A549 (cell line): ENCODE measurements around the gene RIPOR2. TPM values are rescaled to one million over a fixed set of nuclear protein-coding genes. Genes with fewer than 3 reads are reported as not detected.

Experiments
- ATAC-seq, 2 experiments: fragments of 200-7000 bp in 1 of 2; fragments of >200 bp in 1 of 2; cut with Nextera tagmentation in 1 of 2; cut with Tn5 transposase in 1 of 2; 3 replicates each; pipeline versions ENCODE4 v1.8.0 to v1.9.1; 2018 to 2020; ENCODE audit warnings: mild to moderate bottlenecking in 1 of 2, moderate library complexity in 1 of 2
- CTCF ChIA-PET: fragments of 300-600 bp; sonication (Branson Sonifier 250); formaldehyde crosslinking; extraction: SDS; loops from one replicate; lab custom pipeline; 2021; ENCODE audit warnings: antibody characterized with exemption, inconsistent platforms; lab: Yijun Ruan, JAX
- POLR2A ChIA-PET: fragments of 350-600 bp; formaldehyde crosslinking; extraction: SDS; loops from one replicate; lab custom pipeline; 2021; ENCODE audit warnings: antibody characterized with exemption, inconsistent platforms; lab: Yijun Ruan, JAX
- DNase-seq, 2 experiments: peaks; one replicate each; pipeline versions ENCODE4 v3.0.0 to v3.0.0-alpha.2; 2011 to 2016; ENCODE audit warnings: low read depth in 1 of 2, low spot score in 1 of 2
- FAIRE-seq: peaks from 2 replicates; lab custom pipeline; 2011; peaks lifted over from hg19 to GRCh38; lab: Jason Lieb, UNC
- H3K27ac ChIP-seq, 2 experiments: fragments of >200 bp; sonication (Bioruptor Twin); formaldehyde crosslinking; 3 replicates each; pipeline ENCODE4 v1.5.1; 2016 to 2017
- H3K4me1 ChIP-seq: fragments of >200 bp; sonication (Bioruptor Twin); formaldehyde crosslinking; 3 replicates; pipeline ENCODE4 v1.6.1; 2016
- H3K4me2 ChIP-seq: fragments of >200 bp; sonication (Bioruptor Twin); formaldehyde crosslinking; 3 replicates; pipeline ENCODE4 v1.6.1; 2016
- H3K4me3 ChIP-seq: fragments of >200 bp; sonication (Bioruptor Twin); formaldehyde crosslinking; 3 replicates; pipeline ENCODE4 v1.5.1; 2016
- H3K9me3 ChIP-seq: fragments of >200 bp; sonication (Bioruptor Twin); formaldehyde crosslinking; 3 replicates; pipeline ENCODE4 v1.6.1; 2016
- BHLHE40 ChIP-seq: IDR thresholded peaks from 2 replicates; pipeline ENCODE4 v1.6.1; 2012; ENCODE audit warnings: low read depth, low read length, inconsistent platforms
- CHD2 ChIP-seq: fragments of 150-350 bp; IDR thresholded peaks from 2 replicates; pipeline ENCODE4 v1.6.1; 2014; ENCODE audit warnings: low read length; ENCODE audit not compliant: partially characterized antibody
- EHF ChIP-seq: fragments of 250-450 bp; sonication (Bioruptor Pico); IDR thresholded peaks from 2 replicates; pipeline ENCODE4 v1.5.0; 2020; ENCODE audit warnings: mild to moderate bottlenecking
- EHMT2 ChIP-seq: fragments of 200-600 bp; sonication (generic); IDR thresholded peaks from 2 replicates; pipeline ENCODE4 v1.6.1; 2016; ENCODE audit warnings: antibody characterized with exemption, low read depth, mild to moderate bottlenecking, moderate library complexity
- FOSL2 ChIP-seq, 2 experiments: fragments of 450-650 bp in 1 of 2; fragments of >200 bp in 1 of 2; sonication (Bioruptor Twin) in 1 of 2; formaldehyde crosslinking; IDR thresholded peaks; 2 replicates each; pipeline versions ENCODE4 v1.5.0 to v1.6.1; 2016 to 2020; ENCODE audit warnings: mild to moderate bottlenecking in 1 of 2, moderate library complexity in 1 of 2
- HDAC2 ChIP-seq: fragments of 200-600 bp; sonication (generic); IDR thresholded peaks from 2 replicates; pipeline ENCODE4 v1.6.1; 2016
- HEYL ChIP-seq: fragments of 250-450 bp; sonication (Bioruptor Pico); IDR thresholded peaks from 2 replicates; pipeline ENCODE4 v1.8.0; 2021; ENCODE audit warnings: mild to moderate bottlenecking, moderate library complexity
- HOXA7 ChIP-seq: fragments of 250-450 bp; sonication (Bioruptor Pico); IDR thresholded peaks from 2 replicates; pipeline ENCODE4 v1.5.0; 2020; ENCODE audit warnings: mild to moderate bottlenecking, moderate library complexity
- JUN ChIP-seq, 2 experiments: fragments of >200 bp; sonication (Bioruptor Twin); formaldehyde crosslinking; IDR thresholded peaks; 2 replicates in 1 of 2; 3 replicates in 1 of 2; pipeline ENCODE4 v1.6.1; 2016 to 2017
- KDM1A ChIP-seq: fragments of 200-600 bp; sonication (generic); IDR thresholded peaks from 2 replicates; pipeline ENCODE4 v1.6.1; 2016; ENCODE audit warnings: low read depth, mild to moderate bottlenecking
- KDM5A ChIP-seq: fragments of 200-600 bp; sonication (generic); IDR thresholded peaks from 2 replicates; pipeline ENCODE4 v1.6.1; 2016; ENCODE audit warnings: antibody characterized with exemption, mild to moderate bottlenecking
- MAFK ChIP-seq: fragments of 450-650 bp; IDR thresholded peaks from 2 replicates; pipeline ENCODE4 v1.6.1; 2014; ENCODE audit not compliant: partially characterized antibody
- MAZ ChIP-seq: fragments of 150-350 bp; IDR thresholded peaks from 2 replicates; pipeline ENCODE4 v1.6.1; 2014; ENCODE audit warnings: antibody characterized with exemption, low read depth, low read length, borderline replicate concordance
- NFE2L2 ChIP-seq: fragments of 150-350 bp; conservative IDR thresholded peaks from 2 replicates; pipeline ENCODE4 v1.6.1; 2014; ENCODE audit warnings: low read length
- NR3C1 ChIP-seq: fragments of >200 bp; sonication (Bioruptor Twin); formaldehyde crosslinking; IDR thresholded peaks from 3 replicates; pipeline ENCODE4 v1.6.1; 2017
- PHF8 ChIP-seq: fragments of 200-600 bp; sonication (generic); IDR thresholded peaks from 2 replicates; pipeline ENCODE4 v1.6.1; 2016; ENCODE audit warnings: low read depth, mild to moderate bottlenecking, antibody characterized with exemption, moderate library complexity, borderline replicate concordance
- RAD21 ChIP-seq, 2 experiments: fragments of >200 bp in 1 of 2; sonication (Bioruptor Twin) in 1 of 2; formaldehyde crosslinking in 1 of 2; IDR thresholded peaks in 1 of 2; conservative IDR thresholded peaks in 1 of 2; 2 replicates in 1 of 2; 3 replicates in 1 of 2; pipeline ENCODE4 v1.6.1; 2012 to 2018; ENCODE audit warnings: inconsistent platforms in 1 of 2
- RARB ChIP-seq: fragments of 250-450 bp; sonication (Bioruptor Pico); IDR thresholded peaks from 2 replicates; pipeline ENCODE4 v1.8.0; 2021; ENCODE audit warnings: mild to moderate bottlenecking, moderate library complexity
- RCOR1 ChIP-seq: fragments of 150-350 bp; IDR thresholded peaks from 2 replicates; pipeline ENCODE4 v1.6.1; 2014; ENCODE audit warnings: antibody characterized with exemption, low read length, low read depth
- RNF2 ChIP-seq: fragments of 200-600 bp; sonication (generic); IDR thresholded peaks from 2 replicates; pipeline ENCODE4 v1.6.1; 2016; ENCODE audit warnings: low read depth, mild to moderate bottlenecking, antibody characterized with exemption, moderate library complexity, borderline replicate concordance
- SMC3 ChIP-seq: fragments of >200 bp; sonication (Bioruptor Twin); formaldehyde crosslinking; IDR thresholded peaks from 3 replicates; pipeline ENCODE4 v1.6.1; 2018; ENCODE audit warnings: inconsistent platforms
- TP53 ChIP-seq: fragments of 250-450 bp; sonication (Bioruptor Pico); IDR thresholded peaks from 2 replicates; pipeline ENCODE4 v1.5.0; 2021; ENCODE audit warnings: mild to moderate bottlenecking, moderate library complexity
- ZNF302 ChIP-seq: fragments of 250-450 bp; sonication (Bioruptor Pico); IDR thresholded peaks from 2 replicates; pipeline ENCODE4 v1.9.0; 2021; ENCODE audit warnings: inconsistent platforms, mild to moderate bottlenecking, moderate library complexity
- ZSCAN20 ChIP-seq: fragments of 250-450 bp; sonication (Bioruptor Pico); IDR thresholded peaks from 2 replicates; pipeline ENCODE4 v1.8.0; 2022; ENCODE audit warnings: mild to moderate bottlenecking, moderate library complexity
- WGBS: methylation state at CpG from one replicate; pipeline ENCODE4 v1.1.6; 2017; ENCODE audit errors: missing lambda C conversion rate; 5-methylcytosine and 5-hydroxymethylcytosine counted together
- polyA plus RNA-seq, 4 experiments: library from polyadenylated mRNA; depleted of rRNA in 3 of 4; stranded (reverse); fragments of >200 nt; fragmentation: RNase III in 1 of 4; extraction: RNeasy Plus Mini Kit Qiagen cat#74134 plus additional on column Dnase treatment in 1 of 4; gene quantifications; 2 replicates in 3 of 4; 3 replicates in 1 of 4; pipeline ENCODE4 v1.2.3, GENCODE V29; 2011 to 2017
- TF ChIP-seq, protein P1 (sequence below): fragments of 450-650 bp; IDR thresholded peaks from 2 replicates; pipeline ENCODE4 v1.6.1; 2014; ENCODE audit warnings: antibody characterized with exemption
- TF ChIP-seq, protein P2 (sequence below): fragments of >200 bp; sonication (Bioruptor Twin); formaldehyde crosslinking; IDR thresholded peaks from 3 replicates; pipeline ENCODE4 v1.6.1; 2016
- TF ChIP-seq, protein P3 (sequence below): fragments of 250-450 bp; sonication (Bioruptor Pico); IDR thresholded peaks from 2 replicates; pipeline ENCODE4 v1.5.0; 2021; ENCODE audit warnings: mild to moderate bottlenecking, moderate library complexity, borderline replicate concordance
- TF ChIP-seq, protein P4 (sequence below): fragments of >200 bp; sonication (Bioruptor Twin); formaldehyde crosslinking; IDR thresholded peaks from 3 replicates; pipeline ENCODE4 v1.5.1; 2016

Gene RIPOR2
- polyA plus RNA-seq, 2 of the 4 experiments (the other 2 are of a cell fraction): 0.01 TPM; not detected in 1

DNA sequence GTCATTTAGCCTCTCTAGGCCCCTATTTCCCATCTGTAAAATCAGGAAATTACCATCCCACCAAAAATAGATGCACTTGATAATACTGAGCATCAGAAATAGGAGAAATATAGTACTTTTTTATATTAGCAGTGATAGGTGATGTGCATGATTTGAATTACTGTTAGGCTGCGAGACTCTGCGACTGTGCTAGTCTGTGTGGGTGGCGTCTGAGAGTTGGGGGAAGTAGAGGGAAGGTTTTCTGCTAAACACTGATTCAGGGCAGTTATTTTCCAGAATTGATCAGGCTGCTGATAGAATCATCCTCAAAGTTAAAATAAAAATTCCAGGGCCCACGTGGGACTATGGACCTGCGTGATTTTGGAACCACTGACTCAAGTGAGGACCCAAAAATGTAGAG lies 76.6 kb downstream of the RIPOR2 start:
- no peak for DNase-seq
- Histone ChIP-seq H3K27ac (no peak overlapping the region), H3K4me3 (no peak overlapping the region)
- TF ChIP-seq NR3C1 (no peak), HDAC2 (no peak), PHF8 (no peak), ZSCAN20 (CRISPR knock-in tag) (no peak), TP53 (no peak), KDM1A (no peak), EHF (CRISPR knock-in tag) (no peak), ZNF302 (CRISPR knock-in tag) (no peak), HEYL (no peak), MAFK (no peak), BHLHE40 (no peak)
- TF ChIP-seq, all 56 proteins: peak for 0
- FAIRE-seq: no peak
- POLR2A ChIA-PET: no interaction called here
- ATAC-seq: no peak
- H3K4me1 ChIP-seq: no peaks in the 10 kb centered on the region
- CTCF ChIA-PET: interaction anchor here (0.8 kb wide), 1 partner anchor 212 kb away, joined by 3 read pairs; no protein-coding TSS in a partner anchor
- no peak overlapping the region for H3K4me2 ChIP-seq
- WGBS: 63% methylated on average over 5 of the region's 5 CpGs
- no peaks in the 10 kb centered on the region for H3K9me3 ChIP-seq

DNA sequence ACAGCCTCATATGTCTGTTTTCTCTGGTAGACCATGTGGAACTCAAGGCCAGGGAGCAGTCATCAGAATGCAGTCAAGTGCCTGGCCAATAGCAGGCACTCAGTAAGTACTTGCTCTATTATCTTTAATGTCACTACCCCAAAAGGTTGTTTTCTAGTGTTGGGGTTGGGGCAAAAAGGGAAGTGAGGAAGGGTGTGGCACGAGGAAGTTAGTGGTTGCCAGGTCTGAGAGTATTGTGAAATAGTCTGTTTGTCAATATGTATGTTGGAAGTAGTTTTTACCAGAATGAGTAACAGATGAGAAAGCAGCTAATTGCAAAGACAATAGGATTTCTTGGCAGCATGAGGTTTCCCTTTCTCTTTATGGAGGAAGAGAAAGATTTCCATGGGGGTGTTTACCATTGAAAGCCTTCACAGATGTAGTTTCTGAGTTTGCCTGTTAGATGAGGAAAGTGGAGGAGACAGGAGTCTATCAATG lies 77.5 kb downstream of the RIPOR2 start:
- ChIA-PET POLR2A (no interaction called here), CTCF (interaction anchor here (0.6 to 3.3 kb wide), 3 partner anchors 209 to 213 kb away, joined by 3 to 28 read pairs (median 3); no protein-coding TSS in a partner anchor)
- no peaks in the 10 kb centered on the region for H3K9me3 ChIP-seq
- ATAC-seq (no peak), DNase-seq (no peak), FAIRE-seq (no peak)
- H3K4me3 ChIP-seq: no peak overlapping the region
- H3K4me1 ChIP-seq: no peaks in the 10 kb centered on the region
- TF ChIP-seq RARB (CRISPR knock-in tag): no peak
- no peak for TF ChIP-seq SMC3
- TF ChIP-seq NFE2L2: no peak
- no peak for TF ChIP-seq EHMT2
- TF ChIP-seq, protein P1, sequence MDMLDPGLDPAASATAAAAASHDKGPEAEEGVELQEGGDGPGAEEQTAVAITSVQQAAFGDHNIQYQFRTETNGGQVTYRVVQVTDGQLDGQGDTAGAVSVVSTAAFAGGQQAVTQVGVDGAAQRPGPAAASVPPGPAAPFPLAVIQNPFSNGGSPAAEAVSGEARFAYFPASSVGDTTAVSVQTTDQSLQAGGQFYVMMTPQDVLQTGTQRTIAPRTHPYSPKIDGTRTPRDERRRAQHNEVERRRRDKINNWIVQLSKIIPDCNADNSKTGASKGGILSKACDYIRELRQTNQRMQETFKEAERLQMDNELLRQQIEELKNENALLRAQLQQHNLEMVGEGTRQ: no peak
- no peak for TF ChIP-seq KDM5A
- TF ChIP-seq, protein P2, sequence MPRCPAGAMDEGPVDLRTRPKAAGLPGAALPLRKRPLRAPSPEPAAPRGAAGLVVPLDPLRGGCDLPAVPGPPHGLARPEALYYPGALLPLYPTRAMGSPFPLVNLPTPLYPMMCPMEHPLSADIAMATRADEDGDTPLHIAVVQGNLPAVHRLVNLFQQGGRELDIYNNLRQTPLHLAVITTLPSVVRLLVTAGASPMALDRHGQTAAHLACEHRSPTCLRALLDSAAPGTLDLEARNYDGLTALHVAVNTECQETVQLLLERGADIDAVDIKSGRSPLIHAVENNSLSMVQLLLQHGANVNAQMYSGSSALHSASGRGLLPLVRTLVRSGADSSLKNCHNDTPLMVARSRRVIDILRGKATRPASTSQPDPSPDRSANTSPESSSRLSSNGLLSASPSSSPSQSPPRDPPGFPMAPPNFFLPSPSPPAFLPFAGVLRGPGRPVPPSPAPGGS: no peak
- no peak for TF ChIP-seq FOSL2 (IDR thresholded peaks at IDR 0.05)
- no peak for TF ChIP-seq FOSL2 (CRISPR knock-in tag; IDR thresholded peaks at IDR 0.05)
- TF ChIP-seq KDM1A: no peak
- no peak for TF ChIP-seq CHD2
- no peak overlapping the region for H3K4me2 ChIP-seq
- H3K27ac ChIP-seq: no peak overlapping the region
- 6% methylated on average over 1 of the region's 1 CpG for WGBS

DNA sequence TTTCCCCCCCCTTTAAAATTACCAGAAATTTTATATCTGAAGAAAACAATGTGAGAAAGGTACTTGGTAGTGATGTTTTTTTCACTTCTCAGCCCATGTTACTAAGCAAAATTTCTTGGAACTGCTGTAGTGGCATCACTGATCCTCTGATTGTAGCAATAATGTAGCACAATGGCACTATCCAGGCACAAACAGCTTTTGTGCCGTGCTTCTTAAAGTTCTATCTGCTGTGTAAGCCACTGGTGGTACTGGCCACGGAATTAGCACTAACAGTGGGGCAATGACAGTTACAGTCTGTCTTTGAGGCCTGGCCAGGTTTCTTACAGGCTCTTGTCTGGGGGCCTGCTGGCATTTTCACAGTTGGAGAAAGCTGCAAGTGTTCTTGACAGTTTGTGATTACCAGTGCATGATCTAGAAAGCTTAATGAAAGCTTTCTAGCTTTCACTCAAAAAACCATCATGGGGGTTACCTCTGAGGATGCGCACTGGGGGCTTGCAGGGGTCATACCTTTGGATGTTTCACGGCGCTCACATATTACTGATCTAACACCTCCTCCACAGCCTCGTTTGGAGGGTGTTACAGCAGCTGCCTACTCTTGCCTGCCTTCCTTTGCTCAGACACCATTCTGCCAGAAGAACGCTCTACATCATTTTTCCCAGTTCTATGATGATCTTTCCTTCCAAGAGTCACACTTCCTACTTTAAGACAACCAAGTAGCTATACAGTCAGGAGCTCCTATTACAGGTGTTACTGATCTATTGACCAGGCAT lies 78.7 kb downstream of the RIPOR2 start:
- DNase-seq (no peak), ATAC-seq (no peak), FAIRE-seq (no peak)
- TF ChIP-seq RAD21 (conservative IDR thresholded peaks at IDR 0.05 in 1 of 2, IDR thresholded peaks at IDR 0.05 in 1 of 2) (no peak), RNF2 (no peak), MAZ (no peak), HDAC2 (no peak), JUN (IDR thresholded peaks at IDR 0.05) (no peak), ZSCAN20 (CRISPR knock-in tag) (no peak), ZNF302 (CRISPR knock-in tag) (no peak), FOSL2 (IDR thresholded peaks at IDR 0.05) (no peak), FOSL2 (CRISPR knock-in tag; IDR thresholded peaks at IDR 0.05) (no peak), HOXA7 (CRISPR knock-in tag) (no peak), CHD2 (no peak), RCOR1 (no peak)
- TF ChIP-seq, protein P3, sequence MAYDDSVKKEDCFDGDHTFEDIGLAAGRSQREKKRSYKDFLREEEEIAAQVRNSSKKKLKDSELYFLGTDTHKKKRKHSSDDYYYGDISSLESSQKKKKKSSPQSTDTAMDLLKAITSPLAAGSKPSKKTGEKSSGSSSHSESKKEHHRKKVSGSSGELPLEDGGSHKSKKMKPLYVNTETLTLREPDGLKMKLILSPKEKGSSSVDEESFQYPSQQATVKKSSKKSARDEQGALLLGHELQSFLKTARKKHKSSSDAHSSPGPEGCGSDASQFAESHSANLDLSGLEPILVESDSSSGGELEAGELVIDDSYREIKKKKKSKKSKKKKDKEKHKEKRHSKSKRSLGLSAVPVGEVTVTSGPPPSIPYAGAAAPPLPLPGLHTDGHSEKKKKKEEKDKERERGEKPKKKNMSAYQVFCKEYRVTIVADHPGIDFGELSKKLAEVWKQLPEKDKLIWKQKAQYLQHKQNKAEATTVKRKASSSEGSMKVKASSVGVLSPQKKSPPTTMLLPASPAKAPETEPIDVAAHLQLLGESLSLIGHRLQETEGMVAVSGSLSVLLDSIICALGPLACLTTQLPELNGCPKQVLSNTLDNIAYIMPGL (CRISPR knock-in tag): no peak
- TF ChIP-seq, protein P4, sequence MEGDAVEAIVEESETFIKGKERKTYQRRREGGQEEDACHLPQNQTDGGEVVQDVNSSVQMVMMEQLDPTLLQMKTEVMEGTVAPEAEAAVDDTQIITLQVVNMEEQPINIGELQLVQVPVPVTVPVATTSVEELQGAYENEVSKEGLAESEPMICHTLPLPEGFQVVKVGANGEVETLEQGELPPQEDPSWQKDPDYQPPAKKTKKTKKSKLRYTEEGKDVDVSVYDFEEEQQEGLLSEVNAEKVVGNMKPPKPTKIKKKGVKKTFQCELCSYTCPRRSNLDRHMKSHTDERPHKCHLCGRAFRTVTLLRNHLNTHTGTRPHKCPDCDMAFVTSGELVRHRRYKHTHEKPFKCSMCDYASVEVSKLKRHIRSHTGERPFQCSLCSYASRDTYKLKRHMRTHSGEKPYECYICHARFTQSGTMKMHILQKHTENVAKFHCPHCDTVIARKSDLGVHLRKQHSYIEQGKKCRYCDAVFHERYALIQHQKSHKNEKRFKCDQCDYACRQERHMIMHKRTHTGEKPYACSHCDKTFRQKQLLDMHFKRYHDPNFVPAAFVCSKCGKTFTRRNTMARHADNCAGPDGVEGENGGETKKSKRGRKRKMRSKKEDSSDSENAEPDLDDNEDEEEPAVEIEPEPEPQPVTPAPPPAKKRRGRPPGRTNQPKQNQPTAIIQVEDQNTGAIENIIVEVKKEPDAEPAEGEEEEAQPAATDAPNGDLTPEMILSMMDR: no peak
- WGBS: 69% methylated on average over 7 of the region's 7 CpGs
- Histone ChIP-seq H3K9me3 (no peaks in the 10 kb centered on the region), H3K4me2 (no peak overlapping the region), H3K4me3 (no peak overlapping the region), H3K4me1 (no peaks in the 10 kb centered on the region), H3K27ac (no peak overlapping the region)
- ChIA-PET CTCF (interaction anchor here (0.8 to 3.3 kb wide), 13 partner anchors 9 to 495 kb away, joined by 3 to 28 read pairs (median 5); no protein-coding TSS in a partner anchor), POLR2A (no interaction called here)
